GM18505 (cell line): Measurements from ENCODE around the gene TCP11L2.
A peak's percentile ranks its signal among the peaks of the same experiment; 100 is the strongest.

Experiments
- ATAC-seq: cut with Tn5 transposase; IDR thresholded peaks from one replicate; pipeline ENCODE4 v1.9.1; 2021; ENCODE audit not compliant: unreplicated experiment
- POLR2A ChIP-seq: IDR thresholded peaks from 4 replicates; pipeline ENCODE4 v1.6.1; 2011; ENCODE audit warnings: borderline replicate concordance; ENCODE audit not compliant: insufficient read depth, insufficient read length; ENCODE audit errors: extremely low read depth

Gene TCP11L2

DNA sequence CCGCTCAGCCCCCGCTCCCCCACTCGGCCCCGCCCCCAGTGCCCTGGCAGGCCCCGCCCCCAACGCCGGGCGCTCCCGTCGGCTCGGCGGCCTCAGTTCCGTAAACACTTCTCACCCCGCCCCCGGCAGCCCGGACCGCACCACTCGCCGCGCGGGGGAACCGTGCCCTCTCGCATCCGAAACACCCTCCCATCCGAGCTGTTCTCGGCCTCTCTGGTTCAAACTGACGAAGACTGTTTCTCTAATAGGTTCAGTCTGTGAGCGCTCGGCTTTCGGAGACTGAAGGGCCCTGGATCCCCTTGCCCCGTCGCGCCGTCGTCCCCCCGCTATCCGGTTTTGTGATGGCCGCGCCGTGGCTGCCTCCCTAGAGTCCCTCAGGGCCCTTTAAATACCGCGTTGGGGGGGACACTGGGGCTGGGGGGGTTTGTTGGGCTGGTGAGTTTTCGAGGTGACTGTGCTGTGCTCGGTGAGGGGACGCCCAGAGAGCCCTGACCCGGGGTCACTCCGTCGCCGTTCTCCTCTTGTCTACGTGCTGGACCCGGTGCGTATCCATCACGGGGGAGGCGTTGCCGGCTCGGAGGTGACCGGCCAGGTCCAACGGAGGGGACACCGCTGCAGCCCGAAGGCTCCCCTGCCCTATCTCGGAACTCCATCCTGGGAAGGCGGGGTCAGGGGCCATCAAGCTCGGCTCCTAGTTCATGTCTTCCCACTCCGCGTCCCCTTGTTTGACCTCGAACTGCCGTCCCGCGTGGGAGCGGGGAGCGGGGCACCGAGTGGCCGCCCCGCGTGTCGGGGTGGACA is at the start of gene TCP11L2:
TCP11L2 (plus strand) TSS at position 333 of the 801 bp plus-strand sequence. CDS start 8,343 bp downstream, outside the sequence.
- TF ChIP-seq POLR2A: peak; percentile 29
- ATAC-seq: peak; percentile 70

DNA sequence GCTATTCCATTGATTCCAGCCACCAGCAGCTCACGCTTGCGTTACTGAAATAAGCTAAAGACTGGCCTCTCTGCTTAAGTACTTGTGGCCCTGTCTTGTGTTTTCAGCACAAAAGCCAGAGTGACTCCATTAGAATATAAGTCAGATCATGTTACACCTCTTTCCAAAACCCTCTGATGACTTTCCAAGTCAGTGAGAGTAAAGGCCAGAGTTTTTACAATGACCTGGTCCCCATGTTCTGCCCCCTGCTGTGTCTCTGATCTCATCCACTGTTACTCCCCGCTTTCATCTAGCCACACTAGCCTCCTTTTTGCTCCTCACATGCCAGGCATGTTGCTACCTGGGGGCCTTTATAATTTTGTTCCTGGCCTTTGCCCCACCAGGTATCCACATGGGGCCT is 47.8 kb upstream of the TCP11L2 start:
- ATAC-seq: no peak
- no peak for TF ChIP-seq POLR2A

DNA sequence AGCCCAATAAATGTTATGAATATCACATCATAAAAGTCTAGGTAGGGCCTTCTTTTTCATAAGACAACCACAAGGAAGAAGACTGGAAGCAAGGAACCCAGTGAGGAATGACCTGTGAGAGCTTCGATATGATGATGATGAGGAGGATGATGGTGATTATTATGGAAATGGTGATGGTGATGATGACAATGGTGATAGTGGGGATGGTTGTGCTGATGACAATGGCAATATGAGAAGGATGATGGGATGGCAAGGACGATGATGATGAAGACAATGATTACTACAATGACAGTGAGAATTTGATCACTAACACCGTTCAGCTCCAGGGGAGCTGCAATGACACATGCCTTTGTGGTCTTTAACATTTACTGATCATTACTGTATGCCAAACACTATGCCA is 47.0 kb upstream of the TCP11L2 start:
- TF ChIP-seq POLR2A: no peak
- ATAC-seq: no peak

DNA sequence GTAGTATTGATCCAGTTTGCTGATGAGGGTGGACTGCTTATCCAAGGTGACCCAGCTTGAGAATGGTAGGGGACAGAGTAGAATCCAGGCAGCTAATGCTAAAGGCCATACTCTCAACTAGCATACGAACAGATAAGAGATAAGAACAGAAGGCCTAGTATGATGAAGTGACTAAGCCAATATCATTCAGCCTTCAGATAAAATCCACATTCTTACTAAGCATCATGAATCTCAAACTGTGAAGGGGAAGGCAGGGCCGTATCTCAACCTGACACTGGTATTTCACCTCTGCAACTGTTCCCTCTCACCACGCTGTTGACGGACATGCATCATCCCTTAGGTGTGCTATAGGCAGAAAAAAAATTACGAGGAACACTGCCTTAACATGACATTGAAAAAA is 46.6 kb upstream of the TCP11L2 start:
- no peak for TF ChIP-seq POLR2A
- ATAC-seq: no peak

DNA sequence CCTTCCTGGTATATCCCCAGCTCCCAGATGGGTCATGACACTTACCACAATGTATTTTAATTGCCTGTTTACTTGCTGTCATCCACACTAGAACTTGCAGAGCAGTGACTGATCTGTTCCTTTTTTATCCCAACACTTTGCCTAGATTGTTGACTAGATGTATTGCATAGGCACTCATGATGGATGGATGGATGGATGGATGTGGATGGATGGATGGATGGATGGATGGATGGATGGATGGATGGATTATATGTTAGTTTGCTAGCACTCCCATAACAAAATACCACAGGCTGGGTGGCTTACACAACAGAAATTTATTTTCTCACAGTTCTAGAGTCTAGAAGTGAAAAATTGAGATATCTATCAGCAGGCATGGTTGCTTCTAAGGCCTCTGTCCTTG is 46.0 kb upstream of the TCP11L2 start:
- TF ChIP-seq POLR2A: no peak
- ATAC-seq: no peak

DNA sequence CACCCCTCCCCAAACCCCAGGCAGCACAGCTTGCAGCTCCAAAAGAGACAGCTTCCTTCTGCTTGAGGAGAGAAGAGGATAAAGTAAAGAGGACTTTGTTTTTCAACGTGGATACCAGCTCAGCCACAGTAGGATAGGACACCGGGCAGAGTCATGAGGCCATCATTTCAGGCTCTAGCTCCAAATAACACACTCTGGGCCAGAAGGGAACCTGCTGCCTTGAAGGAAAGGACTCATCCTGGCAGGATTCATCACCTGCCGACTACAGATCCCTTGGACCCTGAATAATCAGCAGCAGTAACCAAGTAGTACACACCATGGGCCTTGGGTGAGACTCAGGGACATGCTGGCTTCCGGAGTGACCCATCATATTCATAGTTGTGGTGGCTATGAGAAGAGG is 44.3 kb upstream of the TCP11L2 start:
- no peak for ATAC-seq

DNA sequence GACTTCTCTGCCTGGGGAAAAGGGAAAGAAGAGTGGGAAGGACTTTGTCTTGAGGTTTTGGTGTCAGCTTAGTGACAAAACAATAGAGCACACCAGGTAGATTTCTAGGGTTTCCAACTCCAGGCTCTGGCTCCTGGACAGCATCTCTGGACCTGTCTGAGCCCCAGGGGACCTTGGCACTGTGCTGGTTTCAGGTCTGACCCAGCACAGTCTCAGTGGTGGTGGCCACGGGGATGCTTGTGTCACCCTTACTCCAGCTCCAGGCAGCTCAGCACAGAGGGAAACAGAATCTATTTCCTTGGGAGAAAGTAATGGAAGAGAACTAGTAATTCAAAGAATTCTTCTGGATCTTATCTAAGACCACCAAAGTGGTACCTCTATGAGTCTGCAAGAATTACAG is 43.6 kb upstream of the TCP11L2 start:
- no peak for TF ChIP-seq POLR2A
- ATAC-seq: no peak

More for the DNA sequence above, 44.3 kb upstream of the TCP11L2 start:
- TF ChIP-seq POLR2A: no peak

DNA sequence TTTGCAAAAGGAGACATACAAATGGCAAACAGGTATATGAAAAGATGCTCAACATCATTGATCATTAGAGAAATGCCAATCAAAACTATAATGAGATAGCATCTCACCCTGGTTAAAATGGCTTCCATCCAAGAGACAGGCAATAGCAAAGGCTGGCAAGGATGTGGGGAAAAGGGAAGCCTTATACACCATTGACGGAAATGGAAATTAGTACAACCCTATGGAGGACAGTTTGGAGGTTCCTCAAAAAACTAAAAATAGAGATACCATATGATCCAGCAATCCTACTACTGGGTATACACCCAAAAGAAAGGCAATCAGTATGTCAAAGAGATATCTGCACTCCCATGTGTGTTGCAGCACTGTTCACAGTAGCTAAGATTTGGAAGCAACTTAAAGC is 37.4 kb upstream of the TCP11L2 start:
- no peak for TF ChIP-seq POLR2A
- ATAC-seq: no peak

DNA sequence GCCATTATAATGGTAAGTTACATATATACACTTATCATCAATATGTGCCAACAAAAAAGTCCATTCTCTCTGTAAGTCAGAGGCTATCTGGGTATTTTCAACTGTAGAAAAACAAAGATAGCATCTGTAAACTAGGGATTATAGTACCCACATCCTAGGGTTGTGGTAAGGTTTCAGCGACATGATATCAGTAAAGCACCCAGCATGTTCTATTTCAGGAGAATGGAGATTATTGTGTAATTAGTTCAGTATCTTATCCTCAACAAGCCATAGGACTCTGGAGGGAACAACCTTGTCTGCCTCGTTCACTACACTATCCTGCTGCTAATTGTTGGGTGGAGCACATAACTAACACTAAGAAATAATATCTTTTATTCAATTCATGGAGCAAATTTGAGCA is 35.0 kb upstream of the TCP11L2 start:
- TF ChIP-seq POLR2A: no peak
- no peak for ATAC-seq

DNA sequence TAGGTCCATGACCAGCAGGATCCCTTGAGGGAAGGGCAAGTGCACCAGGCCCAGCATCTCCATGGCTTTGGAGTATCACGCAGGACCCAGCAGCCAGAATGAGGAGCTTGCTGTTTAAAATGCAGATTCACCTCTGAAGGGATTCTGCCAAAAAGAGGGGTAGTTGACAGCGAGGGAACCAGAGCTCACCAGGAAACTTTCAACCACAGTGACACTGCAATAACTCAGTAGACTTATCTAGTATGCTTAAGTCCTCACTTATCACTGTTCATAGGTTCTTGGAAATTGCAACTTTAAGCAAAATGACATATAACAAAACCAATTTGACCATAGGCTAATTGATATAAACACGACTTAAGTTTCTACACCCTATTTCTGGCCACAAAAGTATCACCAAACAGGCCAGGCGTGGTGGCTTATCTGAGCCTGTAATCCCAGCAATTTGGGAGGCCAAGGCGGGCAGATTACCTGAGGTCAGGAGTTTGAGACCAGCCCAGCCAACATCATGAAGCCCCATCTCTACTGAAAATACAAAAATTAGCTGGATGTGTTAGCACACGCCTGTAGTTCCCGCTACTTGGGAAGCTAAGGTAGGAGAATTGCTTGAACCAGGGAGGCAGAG is 33.3 kb upstream of the TCP11L2 start:
- TF ChIP-seq POLR2A: no peak
- no peak for ATAC-seq

DNA sequence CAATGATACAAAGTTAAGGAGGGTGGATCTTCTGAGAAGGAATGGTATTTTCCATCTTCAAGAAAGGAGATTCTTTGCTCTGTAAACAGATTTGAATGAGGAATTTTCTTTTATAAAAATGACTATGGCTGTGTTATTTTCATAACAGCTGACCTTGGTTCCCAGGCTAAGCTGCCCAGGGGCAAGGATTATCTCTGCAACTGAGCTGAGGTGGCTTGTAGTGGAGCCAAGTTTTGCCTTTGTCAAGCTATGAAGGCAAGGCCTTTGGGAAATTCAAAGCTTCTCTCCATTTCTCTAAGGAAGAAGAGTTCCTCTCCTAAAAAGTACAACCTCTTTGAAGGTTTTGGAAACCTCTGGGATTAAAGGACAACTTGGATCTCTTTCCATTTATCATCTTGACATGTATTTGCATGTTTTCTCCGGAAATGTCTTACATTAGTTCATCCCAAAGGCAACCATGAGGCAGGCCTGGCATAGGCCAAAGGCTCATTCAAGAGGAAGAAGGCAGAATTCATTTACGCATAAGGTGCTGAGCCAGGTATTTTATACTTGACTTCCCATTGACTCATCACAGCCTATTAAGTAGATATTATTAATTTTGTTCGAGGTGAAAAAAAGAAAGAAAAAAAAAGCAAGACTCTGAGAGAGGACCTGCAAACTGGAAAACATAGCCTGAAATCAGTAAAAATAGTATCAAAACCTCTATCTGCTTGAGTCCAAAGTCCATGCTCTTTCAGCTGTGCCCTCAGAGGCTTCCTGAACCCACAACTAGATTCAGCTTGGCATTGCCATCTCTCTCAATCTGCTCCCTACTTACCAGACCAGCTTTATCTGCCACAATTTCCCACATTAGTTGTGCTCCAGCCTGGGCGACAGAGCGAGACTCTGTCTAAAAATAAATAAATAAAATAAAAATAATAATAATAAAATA is 30.7 kb upstream of the TCP11L2 start:
- no peak for ATAC-seq
- no peak for TF ChIP-seq POLR2A

DNA sequence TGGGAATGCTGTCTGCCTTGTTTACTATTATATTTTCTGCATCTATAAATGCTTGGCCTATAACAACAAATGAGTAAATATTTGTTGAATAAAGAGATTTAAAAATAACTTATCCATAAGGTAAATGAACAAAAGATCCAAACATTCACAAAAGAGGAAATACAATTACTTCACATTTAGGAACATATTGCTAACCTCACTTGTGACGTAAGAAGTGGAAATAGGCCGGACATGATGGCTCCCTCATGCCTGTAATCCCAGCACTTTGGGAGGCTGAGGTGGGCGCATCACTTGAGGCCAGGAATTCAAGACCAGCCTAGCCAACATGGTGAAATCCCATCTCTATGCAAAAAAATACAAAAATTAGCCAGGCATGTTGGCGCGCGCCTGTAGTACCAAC is 29.0 kb upstream of the TCP11L2 start:
- no peak for ATAC-seq
- TF ChIP-seq POLR2A: no peak

DNA sequence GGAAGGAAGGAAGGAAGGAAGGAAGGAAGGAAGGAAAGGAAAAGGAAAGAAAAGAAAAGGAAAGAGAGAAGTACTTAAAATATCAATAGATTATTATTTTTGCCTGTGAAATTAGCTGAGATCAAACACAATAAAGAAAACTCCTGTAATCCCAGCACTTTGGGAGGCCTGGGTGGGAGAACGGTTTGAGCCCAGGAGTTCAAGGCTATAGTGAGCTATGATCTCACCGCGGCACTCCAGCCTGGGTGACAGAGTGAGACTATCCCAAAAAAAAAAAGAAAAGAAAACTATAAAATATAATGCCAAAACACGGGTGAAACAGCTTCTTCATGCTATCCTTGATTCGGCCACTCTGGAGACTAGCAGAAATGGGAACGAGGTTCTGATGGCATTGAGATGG is 28.5 kb upstream of the TCP11L2 start:
- ATAC-seq: no peak
- TF ChIP-seq POLR2A: no peak
